Pancreas (tissue), 10 donors: ENCODE measurements around the gene IRF2. TPM values are rescaled to one million over a fixed set of nuclear protein-coding genes. Genes with fewer than 3 reads are reported as not detected.
"Not testable (repeated sequence)": the region's sequence is repeated elsewhere in the genome, so short reads cannot be mapped to it uniquely, and the experiment has no call there.

Experiments
- ATAC-seq, 4 donors: fragments of 200-7000 bp; cut with Tn5 transposase; one replicate each; pipeline versions ENCODE4 v1.8.0 to v1.9.1; 2020; ENCODE audit warnings: mild to moderate bottlenecking in 4 of 4, moderate library complexity in 4 of 4
- DNase-seq, 6 donors: peaks; one replicate each; pipeline ENCODE4 v3.0.0-alpha.2; 2020
- FAIRE-seq: peaks from 2 replicates; lab custom pipeline; 2012; peaks lifted over from hg19 to GRCh38; lab: Jason Lieb, UNC
- H3K27ac ChIP-seq, 4 donors: fragments of 200-600 bp; sonication (generic); 1 replicate in 3 of 4; 2 replicates in 1 of 4; pipeline versions ENCODE4 v1.5.0 to v1.8.0; 2020
- H3K27me3 ChIP-seq, 4 donors: fragments of 200-600 bp; one replicate each; pipeline ENCODE4 v1.8.0; 2021
- H3K36me3 ChIP-seq, 3 donors: fragments of 200-600 bp; sonication (generic) in 1 of 3; one replicate each; pipeline versions ENCODE4 v1.5.0 to v1.8.0; 2020 to 2021
- H3K4me1 ChIP-seq, 3 donors: fragments of 200-600 bp; one replicate each; pipeline ENCODE4 v1.8.0; 2021
- H3K4me3 ChIP-seq, 4 donors: fragments of 200-600 bp; sonication (generic) in 2 of 4; one replicate each; pipeline versions ENCODE4 v1.5.0 to v1.8.0; 2020 to 2021
- H3K9me3 ChIP-seq, 4 donors: fragments of 200-600 bp; one replicate each; pipeline ENCODE4 v1.8.0; 2021
- WGBS, 2 donors: extraction: QIAGEN DNeasy Blood & Tissue Kit; methylation state at CpG; one replicate each; pipeline ENCODE4 v1.1.7; 2013; 5-methylcytosine and 5-hydroxymethylcytosine counted together
- intact Hi-C, 3 donors: fragments of 100-400 bp; cut with DNase I; formaldehyde crosslinking; loops; one replicate each; pipeline versions ENCODE4 v1.11.1 to v1.14.2; 2022
- polyA plus RNA-seq, 2 donors: library from polyadenylated mRNA; stranded (reverse); fragments of 200-250 nt; gene quantifications; one replicate each; pipeline ENCODE4 v1.2.3, GENCODE V29; 2013
- total RNA-seq, 6 donors: library from RNA; stranded (reverse); fragmentation: NEBNext Ultra II Directional in 4 of 6; extraction: Animal tissue kit (Norgen Biotek cat#: 25700) in 4 of 6; gene quantifications; one replicate each; pipeline versions ENCODE4 v1.2.1 to v1.2.4, GENCODE V29; 2021 to 2023
- TF ChIP-seq, protein P1 (sequence below), 4 donors: fragments of 200-600 bp; sonication (generic) in 3 of 4; IDR thresholded peaks; one replicate each; pipeline versions ENCODE4 v1.5.0 to v1.8.0; 2021; ENCODE audit warnings: antibody characterized with exemption in 4 of 4
- donor health status: healthy with polysubstance abuse.
- donor health status: DM: no; HTN: no; CAD: no; lungs with moderate emphysema.
- donor health status: DM: no; HTN: no; CAD: no.
- donor health status: control.
- donor health status: control.
- donor health status: Bipolar disorder and iron deficiency.
- donor health status: DM: yes; HTN: yes; CAD: no.
- donor health status: DM: no; HTN: no; CAD: no.
- donor health status: DM: no; HTN: no; CAD: no.
- donor health status: DM: yes; HTN: yes; CAD: no.

The IRF2 gene
- total and polyA plus RNA-seq, 8 donors, result 6.8 to 32.3 (median 12.3) TPM

DNA sequence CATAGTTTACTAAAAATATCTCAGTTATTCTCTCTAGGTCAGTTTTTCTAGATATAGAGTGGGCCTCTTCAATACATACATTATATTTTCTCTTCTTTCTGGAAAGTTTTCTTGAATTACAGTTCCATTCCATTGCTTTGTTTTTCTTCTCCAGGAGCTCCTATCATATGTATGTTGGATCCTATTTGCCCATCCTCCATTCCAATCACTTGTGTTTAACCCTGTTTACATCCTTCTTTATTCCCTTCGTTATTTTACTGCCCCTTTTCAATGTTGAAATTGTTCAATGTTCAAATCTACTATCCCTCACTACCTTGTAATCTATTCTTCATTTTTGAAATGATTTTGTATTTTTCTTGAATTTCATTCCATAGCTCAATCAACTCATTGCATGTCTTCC lies 97.4 kb downstream of the IRF2 start:
- DNase-seq, result no peak
- H3K36me3 ChIP-seq, result no peaks in the 10 kb centered on the region
- H3K4me1 ChIP-seq, result peaks cover 0 to 2% (median 0%) of the 10 kb centered on the region in 3 donors
- H3K4me3 ChIP-seq, result no peak overlapping the region
- H3K27ac ChIP-seq, result no peak overlapping the region
- TF ChIP-seq, protein P1, sequence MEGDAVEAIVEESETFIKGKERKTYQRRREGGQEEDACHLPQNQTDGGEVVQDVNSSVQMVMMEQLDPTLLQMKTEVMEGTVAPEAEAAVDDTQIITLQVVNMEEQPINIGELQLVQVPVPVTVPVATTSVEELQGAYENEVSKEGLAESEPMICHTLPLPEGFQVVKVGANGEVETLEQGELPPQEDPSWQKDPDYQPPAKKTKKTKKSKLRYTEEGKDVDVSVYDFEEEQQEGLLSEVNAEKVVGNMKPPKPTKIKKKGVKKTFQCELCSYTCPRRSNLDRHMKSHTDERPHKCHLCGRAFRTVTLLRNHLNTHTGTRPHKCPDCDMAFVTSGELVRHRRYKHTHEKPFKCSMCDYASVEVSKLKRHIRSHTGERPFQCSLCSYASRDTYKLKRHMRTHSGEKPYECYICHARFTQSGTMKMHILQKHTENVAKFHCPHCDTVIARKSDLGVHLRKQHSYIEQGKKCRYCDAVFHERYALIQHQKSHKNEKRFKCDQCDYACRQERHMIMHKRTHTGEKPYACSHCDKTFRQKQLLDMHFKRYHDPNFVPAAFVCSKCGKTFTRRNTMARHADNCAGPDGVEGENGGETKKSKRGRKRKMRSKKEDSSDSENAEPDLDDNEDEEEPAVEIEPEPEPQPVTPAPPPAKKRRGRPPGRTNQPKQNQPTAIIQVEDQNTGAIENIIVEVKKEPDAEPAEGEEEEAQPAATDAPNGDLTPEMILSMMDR (IDR thresholded peaks at IDR 0.05), result no peak
- intact Hi-C loops, result no loop called here
- WGBS, 2 donors, result 91 to 94% methylated on average over 1 of the region's 1 CpG
- FAIRE-seq, result no peak
- H3K27me3 ChIP-seq, result no peaks in the 10 kb centered on the region
- ATAC-seq, result no peak
- no peaks in the 10 kb centered on the region for H3K9me3 ChIP-seq

DNA sequence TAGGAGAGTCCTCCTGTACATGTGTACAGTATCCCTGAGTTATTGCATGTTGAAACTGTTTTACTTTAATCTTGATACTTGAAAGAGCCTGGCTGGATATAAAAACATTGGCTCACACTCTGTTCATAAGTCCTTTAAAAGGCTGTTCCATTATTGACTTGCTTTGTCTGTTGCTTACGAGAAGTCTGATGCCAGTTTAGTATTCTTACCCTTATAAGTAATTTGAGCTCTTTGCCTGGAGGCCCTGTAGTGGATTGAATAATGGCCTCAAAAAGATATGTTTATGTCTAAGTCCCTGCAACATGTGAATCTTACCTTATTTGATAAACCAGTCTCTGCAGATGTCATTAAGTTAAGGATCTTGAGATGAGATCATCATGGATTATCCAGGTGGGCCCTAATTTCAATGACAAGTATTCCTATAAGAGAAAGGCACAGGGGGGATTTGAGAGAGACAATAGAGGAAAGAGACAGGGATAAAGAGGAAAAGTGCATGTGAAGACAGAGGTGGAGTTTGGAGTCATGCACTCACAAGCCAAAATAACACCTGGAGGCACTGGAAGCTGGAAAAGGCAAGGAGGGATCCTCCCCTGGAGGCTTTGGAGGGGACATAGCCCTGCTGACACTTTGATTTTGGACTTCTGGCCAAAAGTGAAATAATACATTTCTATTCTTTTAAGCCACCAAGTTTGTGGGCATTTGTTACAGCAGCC lies 98.1 kb downstream of the IRF2 start:
- FAIRE-seq, result no peak
- WGBS, 2 donors, result 93 to 98% methylated on average over 1 of the region's 1 CpG
- ATAC-seq, result no peak
- Histone ChIP-seq H3K4me3 (no peak overlapping the region), H3K27me3 (no peaks in the 10 kb centered on the region), H3K36me3 (no peaks in the 10 kb centered on the region), H3K4me1 (no peaks in the 10 kb centered on the region), H3K9me3 (no peaks in the 10 kb centered on the region), H3K27ac (no peak overlapping the region)
- intact Hi-C loops, result no loop called here
- TF ChIP-seq, protein P1 (IDR thresholded peaks at IDR 0.05), result no peak
- DNase-seq, result no peak

DNA sequence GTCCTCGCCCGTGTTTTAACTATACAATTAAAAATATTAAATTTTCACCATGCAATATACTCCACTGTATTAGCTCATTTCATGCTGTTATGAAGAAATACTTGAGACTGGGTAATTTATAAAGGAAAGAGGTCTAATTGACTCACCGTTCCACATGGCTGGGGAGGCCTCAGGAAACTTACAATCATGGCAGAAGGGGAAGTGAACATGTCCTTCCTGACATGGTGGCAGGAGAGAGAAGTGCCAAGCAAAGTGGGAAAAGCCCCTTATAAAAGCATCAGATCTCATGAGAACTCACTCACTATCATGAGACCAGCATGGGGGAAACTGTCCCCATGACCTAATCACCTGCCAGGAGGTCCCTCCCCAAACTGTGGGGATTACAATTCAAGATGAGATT lies 98.7 kb downstream of the IRF2 start:
- H3K9me3 ChIP-seq, H3K4me3 ChIP-seq, ATAC-seq, H3K36me3 ChIP-seq, intact Hi-C loops, H3K4me1 ChIP-seq, H3K27ac ChIP-seq, DNase-seq, FAIRE-seq, H3K27me3 ChIP-seq: not testable (repeated sequence)
- WGBS, 2 donors, result 92 to 95% methylated on average over 3 of the region's 3 CpGs

DNA sequence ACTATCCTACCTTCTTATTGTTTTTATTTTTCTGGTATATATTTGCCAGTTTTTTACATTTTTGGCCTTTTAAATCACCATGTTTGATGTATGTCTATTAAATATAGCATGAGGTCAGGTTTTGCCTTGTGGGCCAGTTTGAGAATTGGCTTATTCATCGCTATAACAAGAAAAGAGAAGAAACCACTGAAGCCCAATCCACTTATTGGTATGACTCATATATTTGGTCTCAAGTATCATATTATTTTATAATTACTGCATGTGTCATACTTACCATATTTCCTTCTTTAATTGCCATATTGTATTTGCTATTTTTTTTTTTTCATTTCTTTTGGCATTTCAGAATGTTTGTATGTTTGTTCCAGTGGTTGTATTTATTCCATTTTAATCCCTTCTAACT lies 99.3 kb downstream of the IRF2 start:
- FAIRE-seq, result no peak
- DNase-seq, result no peak
- intact Hi-C loops, result no loop called here
- no peak for ATAC-seq
- Histone ChIP-seq H3K36me3 (no peaks in the 10 kb centered on the region), H3K9me3 (no peaks in the 10 kb centered on the region), H3K27me3 (no peaks in the 10 kb centered on the region), H3K4me1 (no peaks in the 10 kb centered on the region), H3K27ac (no peak overlapping the region), H3K4me3 (no peak overlapping the region)
- TF ChIP-seq, protein P1 (IDR thresholded peaks at IDR 0.05), result no peak
- 98 to 100% methylated on average over 1 of the region's 1 CpG for WGBS, 2 donors

DNA sequence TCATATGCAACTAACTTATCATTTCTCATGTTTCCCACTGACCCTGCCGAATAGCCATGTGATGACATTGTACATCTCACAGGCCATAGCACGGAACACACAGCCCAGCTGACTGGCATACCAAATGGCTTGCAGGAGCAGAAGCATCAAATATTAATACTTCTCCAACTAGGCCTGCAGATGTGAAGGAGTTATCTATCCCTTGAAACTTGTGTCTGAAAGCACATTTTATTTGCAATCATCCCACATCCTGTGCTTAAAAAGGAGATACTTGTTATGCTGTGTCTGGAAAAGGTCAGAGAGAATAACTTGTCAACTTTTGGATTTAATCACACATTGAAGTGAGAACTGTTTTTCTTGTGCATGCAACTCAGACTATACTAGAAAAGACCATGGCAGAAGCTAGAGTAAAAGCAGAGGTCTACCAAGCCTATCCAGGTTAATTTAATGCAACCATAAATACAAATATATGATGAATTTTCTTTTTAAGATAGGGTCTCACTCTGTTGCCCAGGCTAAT lies 100.4 kb downstream of the IRF2 start:
- WGBS, 2 donors, result 85 to 95% methylated on average over 2 of the region's 2 CpGs
- no peaks in the 10 kb centered on the region for H3K36me3 ChIP-seq
- no peaks in the 10 kb centered on the region for H3K9me3 ChIP-seq
- intact Hi-C loops, result no loop called here
- DNase-seq, result no peak
- H3K4me3 ChIP-seq, result no peak overlapping the region
- TF ChIP-seq, protein P1 (IDR thresholded peaks at IDR 0.05), result no peak
- H3K4me1 ChIP-seq, result no peaks in the 10 kb centered on the region
- H3K27ac ChIP-seq, result no peak overlapping the region
- FAIRE-seq, result no peak
- no peak for ATAC-seq
- no peaks in the 10 kb centered on the region for H3K27me3 ChIP-seq
